NT2/D1 (cell line): Measurements from ENCODE around the gene ACACA.

Experiments
- SUZ12 ChIP-seq: IDR thresholded peaks from 2 replicates; pipeline ENCODE4 v1.6.1; 2011; ENCODE audit not compliant: insufficient read length, insufficient read depth; ENCODE audit errors: extremely low read depth
- YY1 ChIP-seq: IDR thresholded peaks from 2 replicates; pipeline ENCODE4 v1.6.1; 2011; ENCODE audit not compliant: insufficient read length, insufficient read depth
- ZNF274 ChIP-seq: IDR thresholded peaks from 2 replicates; pipeline ENCODE4 v1.6.1; 2011; ENCODE audit warnings: mild to moderate bottlenecking, low read depth, low read length

- no peak for TF ChIP-seq ZNF274
- TF ChIP-seq YY1: no peak
- no peak for TF ChIP-seq SUZ12
Measured at GRCh38 chr17:37389160-37389559, 17.5 kb downstream of the ACACA start.
